ENCODE results near the gene MED31. TPM values are rescaled to one million over a fixed set of nuclear protein-coding genes. Genes with fewer than 3 reads are reported as not detected.
"Not testable (repeated sequence)": the region's sequence is repeated elsewhere in the genome, so short reads cannot be mapped to it uniquely, and the experiment has no call there.

The MED31 gene
- total RNA-seq, 1 donor from 2014 or later, result not detected

DNA sequence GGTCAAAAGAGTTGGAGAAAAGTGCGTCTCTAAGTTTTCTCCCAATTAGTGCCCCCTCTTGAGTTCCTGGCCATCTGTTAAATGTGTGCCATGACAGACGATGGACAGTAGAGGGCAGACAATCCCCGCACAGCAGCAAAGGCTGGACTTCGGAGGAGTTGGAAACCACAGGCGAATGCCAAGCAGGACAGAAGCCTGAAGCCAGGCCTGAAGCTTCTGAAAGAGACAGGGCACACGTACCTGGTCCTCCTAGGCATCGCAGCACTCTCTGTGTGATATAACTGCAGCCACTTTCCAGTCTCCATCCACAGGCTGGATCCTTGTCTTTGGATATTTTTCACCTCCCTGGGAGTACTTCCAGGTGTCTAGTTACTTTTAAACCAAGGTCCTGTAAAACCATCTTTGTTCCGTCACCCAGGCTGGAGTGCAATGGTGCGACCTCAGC, 14.7 kb upstream of the MED31 start:
- peak in 1 of 2 donors; percentile 83 for DNase-seq (ENCODE audit: low spot score in 2 of 2)
- Histone ChIP-seq H3K36me3 (no peaks in the 10 kb centered on the region), H3K27ac (no peak overlapping the region), H3K4me3 (no peak overlapping the region), H3K27me3 (no peaks in the 10 kb centered on the region), H3K9me3 (no peaks in the 10 kb centered on the region), H3K4me1 (no peaks in the 10 kb centered on the region)
- intact Hi-C loops (cut with DNase I), result loop anchor here (5.0 kb wide), 1 partner anchor 336 kb away; no protein-coding TSS in a partner anchor
- TF ChIP-seq, protein P1, sequence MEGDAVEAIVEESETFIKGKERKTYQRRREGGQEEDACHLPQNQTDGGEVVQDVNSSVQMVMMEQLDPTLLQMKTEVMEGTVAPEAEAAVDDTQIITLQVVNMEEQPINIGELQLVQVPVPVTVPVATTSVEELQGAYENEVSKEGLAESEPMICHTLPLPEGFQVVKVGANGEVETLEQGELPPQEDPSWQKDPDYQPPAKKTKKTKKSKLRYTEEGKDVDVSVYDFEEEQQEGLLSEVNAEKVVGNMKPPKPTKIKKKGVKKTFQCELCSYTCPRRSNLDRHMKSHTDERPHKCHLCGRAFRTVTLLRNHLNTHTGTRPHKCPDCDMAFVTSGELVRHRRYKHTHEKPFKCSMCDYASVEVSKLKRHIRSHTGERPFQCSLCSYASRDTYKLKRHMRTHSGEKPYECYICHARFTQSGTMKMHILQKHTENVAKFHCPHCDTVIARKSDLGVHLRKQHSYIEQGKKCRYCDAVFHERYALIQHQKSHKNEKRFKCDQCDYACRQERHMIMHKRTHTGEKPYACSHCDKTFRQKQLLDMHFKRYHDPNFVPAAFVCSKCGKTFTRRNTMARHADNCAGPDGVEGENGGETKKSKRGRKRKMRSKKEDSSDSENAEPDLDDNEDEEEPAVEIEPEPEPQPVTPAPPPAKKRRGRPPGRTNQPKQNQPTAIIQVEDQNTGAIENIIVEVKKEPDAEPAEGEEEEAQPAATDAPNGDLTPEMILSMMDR (IDR thresholded peaks at IDR 0.05), result peak; percentile 76 to 92 (median 83)

GRCh38 chr17:6663200-6663599, 11.8 kb upstream of the MED31 start:
- DNase-seq (ENCODE audit: low spot score in 2 of 2); H3K27ac ChIP-seq; intact Hi-C loops (cut with DNase I); H3K4me3 ChIP-seq; H3K27me3 ChIP-seq; H3K36me3 ChIP-seq; H3K4me1 ChIP-seq; H3K9me3 ChIP-seq: not testable (repeated sequence)

GRCh38 chr17:6661464-6661848, 10.1 kb upstream of the MED31 start:
- no peaks in the 10 kb centered on the region for H3K27me3 ChIP-seq
- intact Hi-C loops (cut with DNase I), result no loop called here

GRCh38 chr17:6660805-6661463, 9.5 kb upstream of the MED31 start:
- Histone ChIP-seq H3K9me3 (no peaks in the 10 kb centered on the region), H3K4me3 (no peak overlapping the region), H3K36me3 (no peaks in the 10 kb centered on the region), H3K27me3 (no peaks in the 10 kb centered on the region), H3K27ac (no peak overlapping the region), H3K4me1 (no peaks in the 10 kb centered on the region)
- DNase-seq (ENCODE audit: low spot score in 2 of 2), result no peak
- TF ChIP-seq, protein P1 (IDR thresholded peaks at IDR 0.05), result no peak
- intact Hi-C loops (cut with DNase I), result no loop called here

More at GRCh38 chr17:6661464-6661848, 10.1 kb upstream of the MED31 start:
- H3K27ac ChIP-seq, result no peak overlapping the region
- TF ChIP-seq, protein P1 (IDR thresholded peaks at IDR 0.05), result no peak
- H3K4me1 ChIP-seq, result no peaks in the 10 kb centered on the region
- no peak for DNase-seq (ENCODE audit: low spot score in 2 of 2)
- no peak overlapping the region for H3K4me3 ChIP-seq
- no peaks in the 10 kb centered on the region for H3K36me3 ChIP-seq
- H3K9me3 ChIP-seq, result no peaks in the 10 kb centered on the region

GRCh38 chr17:6660101-6660500, 8.7 kb upstream of the MED31 start:
- intact Hi-C loops (cut with DNase I), result no loop called here

DNA sequence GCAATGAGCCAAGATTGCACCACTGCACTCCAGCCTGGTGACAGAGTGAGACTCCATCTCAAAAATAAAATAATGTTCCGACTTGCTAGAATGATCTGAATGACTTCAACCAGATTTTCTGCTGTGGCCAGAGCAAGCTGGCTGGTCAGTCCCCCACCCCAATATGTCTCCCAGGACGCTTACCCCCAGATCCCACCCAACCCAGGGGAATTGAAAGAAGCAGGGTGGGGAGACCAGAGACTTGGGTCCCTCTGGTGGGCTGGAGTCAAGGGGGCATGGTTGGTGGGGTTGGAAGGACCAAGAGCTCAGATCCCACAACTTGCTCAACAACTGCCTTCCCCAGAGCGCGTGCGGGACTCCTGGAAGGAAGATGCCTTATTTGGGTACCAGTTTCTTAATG, 7.0 kb upstream of the MED31 start:
- H3K4me3 ChIP-seq; H3K9me3 ChIP-seq; DNase-seq (ENCODE audit: low spot score in 2 of 2); H3K27me3 ChIP-seq; H3K4me1 ChIP-seq; H3K36me3 ChIP-seq; H3K27ac ChIP-seq: not testable (repeated sequence)
- intact Hi-C loops (cut with DNase I), result loop anchor here (10.0 kb wide), 1 partner anchor 1174 kb away; the partner anchor contains the start of genes DERL2 and MIS12

More at GRCh38 chr17:6660101-6660500, 8.7 kb upstream of the MED31 start:
- Histone ChIP-seq H3K36me3 (no peaks in the 10 kb centered on the region), H3K4me1 (no peaks in the 10 kb centered on the region), H3K27ac (no peak overlapping the region), H3K9me3 (no peaks in the 10 kb centered on the region), H3K27me3 (no peaks in the 10 kb centered on the region), H3K4me3 (no peak overlapping the region)
- DNase-seq (ENCODE audit: low spot score in 2 of 2), result no peak
- TF ChIP-seq, protein P1 (IDR thresholded peaks at IDR 0.05), result no peak
